HepG2 (cell line): ENCODE results near the gene TRABD. TPM values are rescaled to one million over a fixed set of nuclear protein-coding genes. Genes with fewer than 3 reads are reported as not detected.

ENCODE experiments used
- ARID2 ChIP-seq: sonication (generic); formaldehyde crosslinking; IDR thresholded peaks from 2 replicates; pipeline ENCODE4 v1.8.1; 2022; ENCODE audit warnings: mild to moderate bottlenecking, missing genetic modification reagents, borderline replicate concordance
- EZH2 ChIP-seq: conservative IDR thresholded peaks from 2 replicates; pipeline ENCODE4 v1.6.1; 2012; ENCODE audit warnings: mild to moderate bottlenecking, low read depth, low read length, moderate library complexity
- GABPB1 ChIP-seq: IDR thresholded peaks from 2 replicates; pipeline ENCODE4 v1.6.1; 2016; ENCODE audit warnings: mild to moderate bottlenecking, missing genetic modification reagents, moderate library complexity, missing compliant biosample characterization
- HMG20B ChIP-seq: conservative IDR thresholded peaks from 2 replicates; pipeline ENCODE4 v1.6.1; 2016; ENCODE audit warnings: missing genetic modification reagents, missing compliant biosample characterization
- KDM5B ChIP-seq: sonication (generic); formaldehyde crosslinking; IDR thresholded peaks from 2 replicates; pipeline ENCODE4 v1.4.0; 2020; ENCODE audit warnings: missing genetic modification reagents, mild to moderate bottlenecking, borderline replicate concordance
- NFIC ChIP-seq: IDR thresholded peaks from 2 replicates; pipeline ENCODE4 v1.6.1; 2012; ENCODE audit warnings: mild to moderate bottlenecking, low read length, inconsistent platforms
- POLR2AphosphoS5 ChIP-seq: IDR thresholded peaks from 2 replicates; pipeline ENCODE4 v1.6.1; 2012; ENCODE audit warnings: low read depth, low read length
- YY1 ChIP-seq: IDR thresholded peaks from 2 replicates; pipeline ENCODE4 v1.6.1; 2011; ENCODE audit warnings: low read length, low read depth, moderate library complexity, mild to moderate bottlenecking; ENCODE audit not compliant: insufficient read depth, insufficient replicate concordance
- ZBTB38 ChIP-seq: sonication (generic); formaldehyde crosslinking; IDR thresholded peaks from 2 replicates; pipeline ENCODE4 v1.5.1; 2020; ENCODE audit warnings: mild to moderate bottlenecking, missing genetic modification reagents
- ZBTB7B ChIP-seq: sonication (generic); formaldehyde crosslinking; IDR thresholded peaks from 2 replicates; pipeline ENCODE4 v1.4.0; 2020; ENCODE audit warnings: missing genetic modification reagents
- ZGPAT ChIP-seq: IDR thresholded peaks from 2 replicates; pipeline ENCODE4 v1.6.1; 2016; ENCODE audit warnings: mild to moderate bottlenecking
- ZNF142 ChIP-seq: sonication (generic); formaldehyde crosslinking; IDR thresholded peaks from 2 replicates; pipeline ENCODE4 v1.4.0; 2020; ENCODE audit warnings: missing genetic modification reagents
- ZNF207 ChIP-seq: fragments of 450-650 bp; IDR thresholded peaks from 2 replicates; pipeline ENCODE4 v1.6.1; 2016; ENCODE audit warnings: antibody characterized with exemption, borderline replicate concordance
- ZNF225 ChIP-seq: sonication (generic); formaldehyde crosslinking; IDR thresholded peaks from 2 replicates; pipeline ENCODE4 v1.4.0; 2020; ENCODE audit warnings: mild to moderate bottlenecking, missing genetic modification reagents
- ZNF260 ChIP-seq: sonication (generic); formaldehyde crosslinking; IDR thresholded peaks from 2 replicates; pipeline ENCODE4 v1.4.0; 2020; ENCODE audit warnings: missing genetic modification reagents, low read depth, mild to moderate bottlenecking, borderline replicate concordance
- ZNF282 ChIP-seq: fragments of 450-650 bp; IDR thresholded peaks from 2 replicates; pipeline ENCODE4 v1.6.1; 2018; ENCODE audit not compliant: partially characterized antibody
- ZNF296 ChIP-seq: sonication (generic); formaldehyde crosslinking; conservative IDR thresholded peaks from 2 replicates; pipeline ENCODE4 v1.5.0; 2020; ENCODE audit warnings: mild to moderate bottlenecking, missing genetic modification reagents
- ZNF331 ChIP-seq: sonication (generic); formaldehyde crosslinking; IDR thresholded peaks from 2 replicates; pipeline ENCODE4 v1.4.0; 2020; ENCODE audit warnings: missing genetic modification reagents
- ZNF773 ChIP-seq: sonication (generic); formaldehyde crosslinking; IDR thresholded peaks from 2 replicates; pipeline ENCODE4 v1.4.0; 2020; ENCODE audit warnings: missing genetic modification reagents, borderline replicate concordance
- ZNF777 ChIP-seq: sonication (generic); formaldehyde crosslinking; IDR thresholded peaks from 2 replicates; pipeline ENCODE4 v1.4.0; 2020; ENCODE audit warnings: missing genetic modification reagents
- ZNF790 ChIP-seq: sonication (generic); formaldehyde crosslinking; IDR thresholded peaks from 2 replicates; pipeline ENCODE4 v1.8.0; 2022; ENCODE audit warnings: missing genetic modification reagents, mild to moderate bottlenecking, borderline replicate concordance
- polyA plus RNA-seq, 8 experiments: library from polyadenylated mRNA; depleted of rRNA in 3 of 8; stranded (reverse) in 7 of 8; unstranded in 1 of 8; fragments of >200 nt; fragmentation: Illumina TruSeq in 4 of 8; extraction: Trizol in 4 of 8; gene quantifications; 2 replicates each; pipeline versions ENCODE4 v1.2.1 to v1.2.3, GENCODE V29; 2011 to 2016; ENCODE audit warnings: low read depth in 4 of 8, missing spikeins in 1 of 8, mixed read lengths in 1 of 8; ENCODE audit not compliant: insufficient read depth in 1 of 8
- total RNA-seq, 5 experiments: library from RNA; depleted of rRNA; stranded (reverse); fragments of >200 nt; fragmentation: Illumina TruSeq; extraction: Trizol; gene quantifications; 2 replicates each; pipeline ENCODE4 v1.2.3, GENCODE V29; 2016; ENCODE audit warnings: low read depth in 1 of 5

The TRABD gene
- total and polyA plus RNA-seq, 2 of the 13 experiments (the other 11 are each of a cell fraction or from before 2014, with no cell fraction given): 21.5 to 28.9 TPM

GRCh38 chr22:50184004-50184901 is 1.5 kb upstream of the TRABD start (continued):
- TF ChIP-seq ZNF142 (no peak), NFIC (no peak), EZH2 (no peak), ZNF773 (CRISPR knock-in tag) (no peak), ZNF207 (no peak), ZNF777 (CRISPR knock-in tag) (0 out of 2 replicates have a peak, but pooled peaks have one; percentile 13), YY1 (no peak), ZNF790 (CRISPR knock-in tag) (no peak), HMG20B (CRISPR knock-in tag) (no peak), GABPB1 (CRISPR knock-in tag) (peak; percentile 42; the same call in 1 of the 2 replicates), ZBTB7B (CRISPR knock-in tag) (peak; percentile 65; the same call in 1 of the 2 replicates), ZNF331 (CRISPR knock-in tag) (0 out of 2 replicates have a peak, but pooled peaks have one; percentile 5), ZNF225 (CRISPR knock-in tag) (0 out of 2 replicates have a peak, but pooled peaks have one; percentile 11), POLR2AphosphoS5 (0 out of 2 replicates have a peak, but pooled peaks have one; percentile 31), ZNF260 (CRISPR knock-in tag) (no peak), ZBTB38 (CRISPR knock-in tag) (no peak), KDM5B (CRISPR knock-in tag) (no peak), ARID2 (no peak), ZGPAT (no peak), ZNF282 (no peak), ZNF296 (no peak; the same call in 1 of the 2 replicates)
